A549 (cell line): ENCODE results near the gene HSD17B10.

ENCODE experiments used
- BHLHE40 ChIP-seq: IDR thresholded peaks from 2 replicates; pipeline ENCODE4 v1.6.1; 2012; ENCODE audit warnings: low read depth, low read length, inconsistent platforms
- CBX8 ChIP-seq: fragments of 200-600 bp; sonication (generic); IDR thresholded peaks from 2 replicates; pipeline ENCODE4 v1.6.1; 2016
- CEBPB ChIP-seq, 2 experiments: fragments of >200 bp in 1 of 2; sonication (Bioruptor Twin) in 1 of 2; formaldehyde crosslinking in 1 of 2; IDR thresholded peaks; 2 replicates each; pipeline ENCODE4 v1.6.1; 2012 to 2016
- HDAC2 ChIP-seq: fragments of 200-600 bp; sonication (generic); IDR thresholded peaks from 2 replicates; pipeline ENCODE4 v1.6.1; 2016
- ZFP36 ChIP-seq: fragments of 450-650 bp; IDR thresholded peaks from 2 replicates; pipeline ENCODE4 v1.6.1; 2014; ENCODE audit warnings: borderline replicate concordance; ENCODE audit not compliant: partially characterized antibody
- TF ChIP-seq, protein P1 (sequence below): fragments of >200 bp; sonication (Bioruptor Twin); formaldehyde crosslinking; IDR thresholded peaks from 3 replicates; pipeline ENCODE4 v1.5.1; 2016

DNA sequence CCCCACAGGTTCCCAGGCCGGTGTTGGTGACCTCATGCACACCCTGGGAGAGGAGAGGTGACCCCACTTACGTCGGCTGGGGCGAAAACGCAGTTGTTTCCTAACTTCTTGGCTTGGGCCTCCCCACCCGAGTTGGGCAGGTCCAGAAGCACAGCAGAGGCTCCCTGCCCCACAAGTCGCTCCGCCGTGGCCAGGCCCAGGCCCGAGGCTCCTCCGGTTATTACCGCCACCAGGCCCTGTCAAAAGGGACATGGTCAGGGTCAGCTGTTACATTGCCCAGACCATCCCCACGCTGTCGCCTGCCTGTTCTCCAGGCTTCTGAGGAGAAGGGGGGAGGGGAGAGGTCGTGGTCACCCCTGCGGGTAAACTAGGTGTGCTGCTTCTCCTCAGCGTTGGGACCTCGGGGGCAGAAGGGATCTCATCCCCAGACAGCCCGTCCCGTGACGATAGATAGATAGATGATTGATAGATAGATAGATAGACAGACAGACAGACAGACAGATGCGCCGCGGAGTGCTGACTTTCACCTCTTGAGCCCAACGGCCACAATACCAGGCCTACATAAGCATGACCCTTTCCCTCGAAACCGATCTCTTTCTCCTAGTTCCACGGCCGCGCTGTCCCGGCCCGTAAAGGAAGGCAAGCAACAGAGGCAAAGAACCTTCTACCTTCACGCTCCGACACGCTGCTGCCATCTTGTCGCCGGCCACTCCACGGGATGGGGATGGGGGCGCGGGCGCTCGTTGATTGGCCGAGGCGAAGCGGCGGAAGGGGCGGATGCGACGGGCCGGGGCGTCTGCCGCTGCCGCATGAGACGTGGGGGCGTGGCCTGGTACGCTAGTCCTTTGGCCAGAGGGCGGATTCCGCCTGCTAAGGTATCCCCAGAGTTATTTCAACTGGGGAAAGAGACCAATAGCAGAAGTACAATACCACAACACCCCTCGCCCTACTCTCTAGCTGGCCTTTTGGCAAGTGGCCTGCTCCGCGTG is at the start of gene HSD17B10:
- TF ChIP-seq CBX8 (no peak), HDAC2 (no peak), CEBPB (IDR thresholded peaks at IDR 0.05) (no peak), BHLHE40 (no peak), ZFP36 (no peak)
- TF ChIP-seq, protein P1, sequence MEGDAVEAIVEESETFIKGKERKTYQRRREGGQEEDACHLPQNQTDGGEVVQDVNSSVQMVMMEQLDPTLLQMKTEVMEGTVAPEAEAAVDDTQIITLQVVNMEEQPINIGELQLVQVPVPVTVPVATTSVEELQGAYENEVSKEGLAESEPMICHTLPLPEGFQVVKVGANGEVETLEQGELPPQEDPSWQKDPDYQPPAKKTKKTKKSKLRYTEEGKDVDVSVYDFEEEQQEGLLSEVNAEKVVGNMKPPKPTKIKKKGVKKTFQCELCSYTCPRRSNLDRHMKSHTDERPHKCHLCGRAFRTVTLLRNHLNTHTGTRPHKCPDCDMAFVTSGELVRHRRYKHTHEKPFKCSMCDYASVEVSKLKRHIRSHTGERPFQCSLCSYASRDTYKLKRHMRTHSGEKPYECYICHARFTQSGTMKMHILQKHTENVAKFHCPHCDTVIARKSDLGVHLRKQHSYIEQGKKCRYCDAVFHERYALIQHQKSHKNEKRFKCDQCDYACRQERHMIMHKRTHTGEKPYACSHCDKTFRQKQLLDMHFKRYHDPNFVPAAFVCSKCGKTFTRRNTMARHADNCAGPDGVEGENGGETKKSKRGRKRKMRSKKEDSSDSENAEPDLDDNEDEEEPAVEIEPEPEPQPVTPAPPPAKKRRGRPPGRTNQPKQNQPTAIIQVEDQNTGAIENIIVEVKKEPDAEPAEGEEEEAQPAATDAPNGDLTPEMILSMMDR, result no peak
